ENCODE data around the gene RPP25L. TPM values are rescaled to one million over a fixed set of nuclear protein-coding genes. Genes with fewer than 3 reads are reported as not detected.
A peak's percentile ranks its signal among the peaks of the same experiment; 100 is the strongest.

The RPP25L gene
- total and polyA plus RNA-seq, 5 donors from 2014 or later: 6.7 to 80.0 (median 63.7) TPM

GRCh38 chr9:34584970-34585369 lies 26.9 kb downstream of the RPP25L start:
- Mint-ChIP-seq H3K27ac (no peak overlapping the region), H3K36me3 (peaks cover 5% of the 10 kb centered on the region), H3K9me3 (peaks cover 0 to 2% (median 0%) of the 10 kb centered on the region in 7 donors), H3K4me3 (no peak overlapping the region), H3K27me3 (peaks cover 78% of the 10 kb centered on the region), H3K4me1 (peaks cover 0 to 15% (median 7%) of the 10 kb centered on the region in 4 donors)
- H3K27ac ChIP-seq (ENCODE audit: insufficient read depth, low read length, poor library complexity, severe bottlenecking): no peak overlapping the region
- ATAC-seq (ENCODE audit: low read depth in 2 of 2) (no peak), DNase-seq (no peak)
- no peaks in the 10 kb centered on the region for H3K36me3 ChIP-seq (ENCODE audit: control insufficient read depth, insufficient read depth, low read length)
- H3K4me1 ChIP-seq (ENCODE audit: control insufficient read depth, insufficient read depth, low read length, poor library complexity, severe bottlenecking): peaks cover 7% of the 10 kb centered on the region
- H3K27me3 ChIP-seq (ENCODE audit: control insufficient read depth, insufficient read depth, low read length): peaks cover 24% of the 10 kb centered on the region
- no peaks in the 10 kb centered on the region for H3K9me3 ChIP-seq (ENCODE audit: control insufficient read depth in 2 of 2, low read length in 2 of 2)
- no peak overlapping the region for H3K4me3 ChIP-seq (ENCODE audit: low read depth, low read length)

- Histone ChIP-seq H3K4me1 (ENCODE audit: control insufficient read depth, insufficient read depth, low read length, poor library complexity, severe bottlenecking) (peaks cover 8% of the 10 kb centered on the region), H3K4me3 (ENCODE audit: low read depth, low read length) (no peak overlapping the region), H3K27me3 (ENCODE audit: control insufficient read depth, insufficient read depth, low read length) (peaks cover 29% of the 10 kb centered on the region), H3K9me3 (ENCODE audit: control insufficient read depth in 2 of 2, low read length in 2 of 2) (no peaks in the 10 kb centered on the region), H3K27ac (ENCODE audit: insufficient read depth, low read length, poor library complexity, severe bottlenecking) (no peak overlapping the region), H3K36me3 (ENCODE audit: control insufficient read depth, insufficient read depth, low read length) (no peaks in the 10 kb centered on the region)
- peaks cover 80% of the 10 kb centered on the region for H3K27me3 Mint-ChIP-seq
- DNase-seq (no peak), ATAC-seq (ENCODE audit: low read depth in 2 of 2) (no peak)
- peaks cover 5% of the 10 kb centered on the region for H3K36me3 Mint-ChIP-seq
- H3K4me3 Mint-ChIP-seq: no peak overlapping the region
- H3K4me1 Mint-ChIP-seq: peaks cover 0 to 12% (median 2%) of the 10 kb centered on the region in 4 donors
- H3K27ac Mint-ChIP-seq: no peak overlapping the region
- H3K9me3 Mint-ChIP-seq: peaks cover 0 to 3% (median 0%) of the 10 kb centered on the region in 7 donors
Observed at GRCh38 chr9:34582787-34583186, 29.1 kb downstream of the RPP25L start.

- no peak overlapping the region for H3K27ac ChIP-seq (ENCODE audit: insufficient read depth, low read length, poor library complexity, severe bottlenecking)
- H3K27me3 ChIP-seq (ENCODE audit: control insufficient read depth, insufficient read depth, low read length): peaks cover 18% of the 10 kb centered on the region
- no peak overlapping the region for H3K4me3 ChIP-seq (ENCODE audit: low read depth, low read length)
- no peak overlapping the region for H3K27ac Mint-ChIP-seq
- H3K9me3 ChIP-seq (ENCODE audit: control insufficient read depth in 2 of 2, low read length in 2 of 2): no peaks in the 10 kb centered on the region
- peaks cover 0 to 3% (median 0%) of the 10 kb centered on the region in 7 donors for H3K9me3 Mint-ChIP-seq
- peaks cover 5% of the 10 kb centered on the region for H3K36me3 Mint-ChIP-seq
- no peaks in the 10 kb centered on the region for H3K36me3 ChIP-seq (ENCODE audit: control insufficient read depth, insufficient read depth, low read length)
- H3K4me3 Mint-ChIP-seq: no peak overlapping the region
- no peak for DNase-seq
- peaks cover 81% of the 10 kb centered on the region for H3K27me3 Mint-ChIP-seq
- peaks cover 11% of the 10 kb centered on the region for H3K4me1 ChIP-seq (ENCODE audit: control insufficient read depth, insufficient read depth, low read length, poor library complexity, severe bottlenecking)
- H3K4me1 Mint-ChIP-seq: peaks cover 0 to 18% (median 2%) of the 10 kb centered on the region in 4 donors
- ATAC-seq (ENCODE audit: low read depth in 2 of 2): no peak
Observed at GRCh38 chr9:34581318-34581717, 30.6 kb downstream of the RPP25L start.

- Histone ChIP-seq H3K4me3 (ENCODE audit: low read depth, low read length) (no peak overlapping the region), H3K9me3 (ENCODE audit: control insufficient read depth in 2 of 2, low read length in 2 of 2) (no peaks in the 10 kb centered on the region), H3K27ac (ENCODE audit: insufficient read depth, low read length, poor library complexity, severe bottlenecking) (no peak overlapping the region), H3K36me3 (ENCODE audit: control insufficient read depth, insufficient read depth, low read length) (no peaks in the 10 kb centered on the region), H3K4me1 (ENCODE audit: control insufficient read depth, insufficient read depth, low read length, poor library complexity, severe bottlenecking) (peaks cover 11% of the 10 kb centered on the region), H3K27me3 (ENCODE audit: control insufficient read depth, insufficient read depth, low read length) (peaks cover 21% of the 10 kb centered on the region)
- H3K4me3 Mint-ChIP-seq: no peak overlapping the region
- peaks cover 0 to 3% (median 0%) of the 10 kb centered on the region in 7 donors for H3K9me3 Mint-ChIP-seq
- DNase-seq (no peak), ATAC-seq (ENCODE audit: low read depth in 2 of 2) (no peak)
- H3K27me3 Mint-ChIP-seq: peaks cover 82% of the 10 kb centered on the region
- peaks cover 5% of the 10 kb centered on the region for H3K36me3 Mint-ChIP-seq
- no peak overlapping the region for H3K27ac Mint-ChIP-seq
- H3K4me1 Mint-ChIP-seq: peaks cover 0 to 16% (median 3%) of the 10 kb centered on the region in 4 donors
Observed at GRCh38 chr9:34580358-34580757, 31.5 kb downstream of the RPP25L start.

- H3K27ac Mint-ChIP-seq: no peak overlapping the region
- Histone ChIP-seq H3K9me3 (ENCODE audit: control insufficient read depth in 2 of 2, low read length in 2 of 2) (no peaks in the 10 kb centered on the region), H3K27ac (ENCODE audit: insufficient read depth, low read length, poor library complexity, severe bottlenecking) (no peak overlapping the region), H3K27me3 (ENCODE audit: control insufficient read depth, insufficient read depth, low read length) (peaks cover 21% of the 10 kb centered on the region), H3K4me3 (ENCODE audit: low read depth, low read length) (no peak overlapping the region), H3K36me3 (ENCODE audit: control insufficient read depth, insufficient read depth, low read length) (no peaks in the 10 kb centered on the region), H3K4me1 (ENCODE audit: control insufficient read depth, insufficient read depth, low read length, poor library complexity, severe bottlenecking) (peaks cover 11% of the 10 kb centered on the region)
- H3K4me1 Mint-ChIP-seq: peaks cover 0 to 16% (median 3%) of the 10 kb centered on the region in 4 donors
- DNase-seq (no peak), ATAC-seq (ENCODE audit: low read depth in 2 of 2) (no peak)
- H3K36me3 Mint-ChIP-seq: peaks cover 5% of the 10 kb centered on the region
- H3K27me3 Mint-ChIP-seq: peaks cover 86% of the 10 kb centered on the region
- H3K4me3 Mint-ChIP-seq: no peak overlapping the region
- H3K9me3 Mint-ChIP-seq: peaks cover 0 to 3% (median 0%) of the 10 kb centered on the region in 7 donors
Observed at GRCh38 chr9:34579808-34580163, 32.1 kb downstream of the RPP25L start.

- Mint-ChIP-seq H3K27ac (peak overlapping the region in 1 of 3 donors; percentile 78), H3K4me1 (peaks cover 0 to 16% (median 3%) of the 10 kb centered on the region in 4 donors), H3K36me3 (peaks cover 5% of the 10 kb centered on the region), H3K9me3 (peaks cover 0 to 3% (median 0%) of the 10 kb centered on the region in 7 donors), H3K27me3 (peaks cover 81% of the 10 kb centered on the region), H3K4me3 (peak overlapping the region in 1 of 4 donors; percentile 46)
- no peak overlapping the region for H3K4me3 ChIP-seq (ENCODE audit: low read depth, low read length)
- H3K27me3 ChIP-seq (ENCODE audit: control insufficient read depth, insufficient read depth, low read length): peaks cover 21% of the 10 kb centered on the region
- no peaks in the 10 kb centered on the region for H3K9me3 ChIP-seq (ENCODE audit: control insufficient read depth in 2 of 2, low read length in 2 of 2)
- ATAC-seq (ENCODE audit: low read depth in 2 of 2) (no peak), DNase-seq (no peak)
- H3K4me1 ChIP-seq (ENCODE audit: control insufficient read depth, insufficient read depth, low read length, poor library complexity, severe bottlenecking): peaks cover 11% of the 10 kb centered on the region
- no peak overlapping the region for H3K27ac ChIP-seq (ENCODE audit: insufficient read depth, low read length, poor library complexity, severe bottlenecking)
- H3K36me3 ChIP-seq (ENCODE audit: control insufficient read depth, insufficient read depth, low read length): no peaks in the 10 kb centered on the region
Observed at GRCh38 chr9:34579104-34579807, 32.6 kb downstream of the RPP25L start.

- ATAC-seq (ENCODE audit: low read depth in 2 of 2): no peak
- H3K4me1 ChIP-seq (ENCODE audit: control insufficient read depth, insufficient read depth, low read length, poor library complexity, severe bottlenecking): peaks cover 11% of the 10 kb centered on the region
- H3K36me3 Mint-ChIP-seq: peaks cover 5% of the 10 kb centered on the region
- H3K27me3 ChIP-seq (ENCODE audit: control insufficient read depth, insufficient read depth, low read length): peaks cover 21% of the 10 kb centered on the region
- peak overlapping the region in 1 of 4 donors; percentile 46 for H3K4me3 Mint-ChIP-seq
- H3K9me3 ChIP-seq (ENCODE audit: control insufficient read depth in 2 of 2, low read length in 2 of 2): no peaks in the 10 kb centered on the region
- no peak overlapping the region for H3K4me3 ChIP-seq (ENCODE audit: low read depth, low read length)
- peaks cover 0 to 3% (median 0%) of the 10 kb centered on the region in 7 donors for H3K9me3 Mint-ChIP-seq
- H3K27ac Mint-ChIP-seq: no peak overlapping the region
- no peak for DNase-seq
- H3K27ac ChIP-seq (ENCODE audit: insufficient read depth, low read length, poor library complexity, severe bottlenecking): no peak overlapping the region
- peaks cover 0 to 16% (median 3%) of the 10 kb centered on the region in 4 donors for H3K4me1 Mint-ChIP-seq
- no peaks in the 10 kb centered on the region for H3K36me3 ChIP-seq (ENCODE audit: control insufficient read depth, insufficient read depth, low read length)
- H3K27me3 Mint-ChIP-seq: peaks cover 77% of the 10 kb centered on the region
Observed at GRCh38 chr9:34578241-34579103, 33.4 kb downstream of the RPP25L start.

Measured in CD4-positive, CD25-positive, alpha-beta regulatory T cell (primary cell).